A549 treated with DMSO at 1 μM for 4 hours (cell line): ENCODE measurements around the gene CHRM2. TPM values are rescaled to one million over a fixed set of nuclear protein-coding genes. Genes with fewer than 3 reads are reported as not detected.

Experiments
- total RNA-seq: library from RNA; stranded (reverse); fragments of 200-300 nt; extraction: Qiagen RNA extraction; gene quantifications from 5 replicates; pipeline ENCODE4 v1.2.3, GENCODE V29; 2022; ENCODE audit warnings: low read depth

Gene CHRM2
- not detected in 5 replicates for total RNA-seq

DNA sequence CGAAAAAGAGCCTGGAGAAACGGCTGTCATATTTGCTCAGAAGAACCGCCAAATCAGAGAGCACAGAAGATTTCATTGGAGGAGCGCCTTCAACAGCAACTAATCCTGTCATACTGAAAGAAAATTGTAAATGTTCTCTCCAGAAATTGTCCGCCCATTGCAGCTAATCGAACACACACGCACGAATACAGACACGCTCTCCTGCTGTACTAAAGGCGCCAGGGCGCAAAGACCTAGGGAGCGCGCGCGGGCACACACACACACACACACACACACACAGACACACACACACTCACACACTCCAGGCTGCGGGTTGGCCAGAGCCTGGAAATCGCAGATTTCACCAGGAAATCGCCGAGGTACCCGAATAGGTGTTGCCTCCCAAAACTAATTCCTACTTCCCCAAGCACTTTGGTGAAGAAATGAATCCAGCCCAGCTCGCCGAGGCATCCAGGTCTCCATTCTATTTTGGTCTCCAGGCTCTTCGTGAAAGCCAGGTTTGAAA is at the start of gene CHRM2:
TSS of gene CHRM2 (plus strand) at position 157 of the 505 bp plus-strand sequence. CDS start 146,214 bp downstream, outside the sequence.

